ENCODE results near the gene ACIN1.

DNA sequence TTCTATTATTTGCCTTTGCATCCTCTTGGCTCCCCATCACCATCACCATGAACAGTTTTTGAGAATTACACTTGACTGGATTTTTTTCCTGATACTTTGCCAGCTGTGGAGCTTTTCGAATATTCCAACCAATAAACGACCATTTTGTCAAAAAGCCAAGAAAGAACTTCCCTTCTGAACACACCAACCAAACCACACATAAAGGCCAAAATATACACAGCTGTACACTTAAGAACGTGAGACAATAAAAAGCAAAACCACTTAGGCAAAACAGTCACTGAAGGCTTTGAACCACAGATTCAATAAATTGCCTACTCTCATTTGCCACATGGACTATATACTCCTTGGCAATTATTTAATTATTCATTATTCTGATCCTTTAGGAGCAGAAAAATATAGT lies 86.1 kb downstream of the ACIN1 start:
- TF ChIP-seq, protein P1, sequence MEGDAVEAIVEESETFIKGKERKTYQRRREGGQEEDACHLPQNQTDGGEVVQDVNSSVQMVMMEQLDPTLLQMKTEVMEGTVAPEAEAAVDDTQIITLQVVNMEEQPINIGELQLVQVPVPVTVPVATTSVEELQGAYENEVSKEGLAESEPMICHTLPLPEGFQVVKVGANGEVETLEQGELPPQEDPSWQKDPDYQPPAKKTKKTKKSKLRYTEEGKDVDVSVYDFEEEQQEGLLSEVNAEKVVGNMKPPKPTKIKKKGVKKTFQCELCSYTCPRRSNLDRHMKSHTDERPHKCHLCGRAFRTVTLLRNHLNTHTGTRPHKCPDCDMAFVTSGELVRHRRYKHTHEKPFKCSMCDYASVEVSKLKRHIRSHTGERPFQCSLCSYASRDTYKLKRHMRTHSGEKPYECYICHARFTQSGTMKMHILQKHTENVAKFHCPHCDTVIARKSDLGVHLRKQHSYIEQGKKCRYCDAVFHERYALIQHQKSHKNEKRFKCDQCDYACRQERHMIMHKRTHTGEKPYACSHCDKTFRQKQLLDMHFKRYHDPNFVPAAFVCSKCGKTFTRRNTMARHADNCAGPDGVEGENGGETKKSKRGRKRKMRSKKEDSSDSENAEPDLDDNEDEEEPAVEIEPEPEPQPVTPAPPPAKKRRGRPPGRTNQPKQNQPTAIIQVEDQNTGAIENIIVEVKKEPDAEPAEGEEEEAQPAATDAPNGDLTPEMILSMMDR (conservative IDR thresholded peaks at IDR 0.05 in 1 of 2, IDR thresholded peaks at IDR 0.05 in 1 of 2; ENCODE audit: extremely low read depth in 1 of 2, insufficient read depth in 1 of 2, low read depth in 1 of 2, low read length in 2 of 2), result no peak
- no peak for TF ChIP-seq EZH2 (IDR thresholded peaks at IDR 0.05; ENCODE audit: borderline replicate concordance, low read length)

Measured in mammary epithelial cell (primary cell).